CD4-positive, alpha-beta T cell treated with Interleukin-10 for 1 hour (primary cell): ENCODE results near the gene PMEPA1.

Experiments
- DNase-seq: peaks from one replicate; pipeline ENCODE4 v3.0.0-alpha.2; 2020

The PMEPA1 gene

GRCh38 chr20:57659517-57660180 lies 50.2 kb downstream of the PMEPA1 start:
- no peak for DNase-seq

GRCh38 chr20:57658833-57659516 lies 50.8 kb downstream of the PMEPA1 start:
- no peak for DNase-seq

GRCh38 chr20:57658447-57658832 lies 51.4 kb downstream of the PMEPA1 start:
- no peak for DNase-seq

GRCh38 chr20:57657535-57658446 lies 52.0 kb downstream of the PMEPA1 start:
- peak; percentile 58 for DNase-seq

GRCh38 chr20:57656821-57657534 lies 52.8 kb downstream of the PMEPA1 start:
- DNase-seq: no peak

- no peak for DNase-seq
These were observed 53.5 kb downstream of the PMEPA1 start for GRCh38 chr20:57656252-57656820.

- no peak for DNase-seq
These were observed 54.0 kb downstream of the PMEPA1 start for GRCh38 chr20:57655809-57656155.

- no peak for DNase-seq
These were observed 54.6 kb downstream of the PMEPA1 start for GRCh38 chr20:57654998-57655808.

GRCh38 chr20:57654363-57654997 lies 55.3 kb downstream of the PMEPA1 start:
- DNase-seq: peak; percentile 69

GRCh38 chr20:57653910-57654309 lies 55.9 kb downstream of the PMEPA1 start:
- no peak for DNase-seq

- no peak for DNase-seq
These were observed 56.3 kb downstream of the PMEPA1 start for GRCh38 chr20:57653546-57653900.

GRCh38 chr20:57652606-57653545 lies 56.9 kb downstream of the PMEPA1 start:
- DNase-seq: no peak

- DNase-seq: no peak
These were observed 57.8 kb downstream of the PMEPA1 start for GRCh38 chr20:57651881-57652605.

- no peak for DNase-seq
These were observed 58.9 kb downstream of the PMEPA1 start for GRCh38 chr20:57650756-57651483.

GRCh38 chr20:57650266-57650665 lies 59.5 kb downstream of the PMEPA1 start:
- DNase-seq: no peak

GRCh38 chr20:57649617-57650015 lies 60.2 kb downstream of the PMEPA1 start:
- no peak for DNase-seq

GRCh38 chr20:57648878-57649616 lies 60.8 kb downstream of the PMEPA1 start:
- no peak for DNase-seq
